Activated CD4-positive, alpha-beta T cell treated with anti-CD3 and anti-CD28 coated beads, Interleukin-2, amount 50 U/mL, for 24 hours (primary cell): Measurements from ENCODE around the gene CTSZ.
"Not testable (repeated sequence)": the region's sequence is repeated elsewhere in the genome, so short reads cannot be mapped to it uniquely, and the experiment has no call there.

Source experiments
- DNase-seq, 2 donors: peaks; one replicate each; pipeline ENCODE4 v3.0.0-alpha.2; 2020; ENCODE audit warnings: low read depth in 1 of 2, low spot score in 1 of 2

CTSZ gene

DNA sequence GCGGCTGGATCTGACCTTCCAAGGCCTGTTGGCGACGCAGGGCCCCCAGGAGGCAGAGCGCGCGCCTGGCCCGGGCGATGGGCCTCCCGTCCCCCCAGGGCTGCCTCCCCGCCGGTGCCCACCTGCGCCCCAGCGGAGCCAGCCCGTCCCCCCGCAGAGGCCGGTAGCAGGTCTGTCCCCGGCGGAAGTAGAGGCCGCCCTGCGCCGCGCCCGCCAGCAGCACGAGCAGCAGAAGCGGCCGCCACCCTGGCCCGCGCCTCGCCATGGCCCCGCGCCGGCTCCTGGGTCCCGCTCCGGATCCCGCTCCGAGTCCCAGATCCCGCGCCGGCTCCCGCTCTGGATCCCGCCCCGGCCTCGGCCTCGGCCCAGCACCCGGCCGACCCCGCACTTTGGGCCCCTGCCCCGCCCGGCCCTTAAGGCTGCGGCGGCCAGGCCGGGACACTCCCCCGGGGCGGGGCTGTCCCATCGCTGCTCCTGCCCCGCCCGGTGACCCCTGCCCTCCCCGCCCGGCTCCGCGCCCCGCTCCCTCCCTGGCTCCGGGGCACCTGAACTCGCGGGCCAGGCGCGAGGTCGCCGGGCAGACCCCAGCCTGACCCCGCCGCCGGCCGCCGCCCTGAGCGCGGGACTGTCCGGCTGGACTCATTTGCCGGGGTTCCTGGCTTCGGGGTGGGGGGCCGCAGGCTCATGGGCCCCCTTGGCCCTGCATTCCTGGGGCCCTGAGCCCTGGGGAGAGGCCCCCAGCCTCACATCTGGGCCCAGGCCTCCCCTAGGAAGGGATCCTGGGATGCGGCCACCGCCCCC is at the start of gene CTSZ:
Gene CTSZ, minus strand, starts transcription at position 391 of the 801 bp plus-strand sequence. Its CDS starts 126 bp downstream, at position 265.
- no peak for DNase-seq

DNA sequence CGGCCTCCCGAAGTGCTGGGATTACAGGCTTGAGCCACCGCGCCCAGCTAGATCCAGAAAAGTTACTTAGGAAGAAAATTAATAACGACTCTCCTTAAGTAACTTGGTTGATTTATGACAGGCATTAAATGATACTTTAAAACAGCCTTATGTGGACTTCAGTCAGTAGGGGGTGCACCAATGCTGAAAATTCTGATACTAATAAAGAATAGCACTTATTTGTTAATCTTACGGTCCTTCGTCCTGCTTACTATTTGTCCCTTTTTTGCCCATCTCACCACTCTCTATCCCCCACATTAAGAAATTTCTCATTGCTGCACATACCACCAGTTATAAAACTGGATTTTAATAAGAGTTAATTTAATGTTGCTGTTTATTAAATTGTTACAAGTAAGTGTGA is 48.2 kb upstream of the CTSZ start:
- DNase-seq: no peak

DNA sequence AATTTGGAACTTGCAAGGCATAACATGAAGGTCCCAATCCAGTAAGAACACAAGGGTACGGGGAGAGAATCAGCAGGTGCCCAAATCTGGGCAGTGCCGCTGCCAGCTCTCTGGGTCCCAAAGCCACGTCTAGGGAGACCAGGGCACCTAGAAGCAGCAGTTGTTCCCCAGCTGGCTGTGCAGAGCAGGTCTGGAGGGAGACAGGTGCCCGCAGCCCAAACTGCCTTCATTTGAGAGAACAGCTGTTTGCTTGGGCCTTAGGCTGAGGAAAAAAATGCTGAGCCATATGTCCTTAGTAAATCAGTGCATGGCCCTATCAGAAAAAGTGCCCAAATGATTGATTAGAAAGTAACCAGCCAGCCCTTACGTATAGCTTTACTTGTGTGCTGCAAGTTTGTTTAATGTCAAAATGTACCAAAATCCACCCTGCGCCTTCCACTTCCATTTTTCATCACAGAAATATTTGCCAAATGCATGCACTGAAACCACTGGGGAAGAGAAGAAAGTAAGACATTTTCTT is 44.7 kb upstream of the CTSZ start:
- DNase-seq: no peak

DNA sequence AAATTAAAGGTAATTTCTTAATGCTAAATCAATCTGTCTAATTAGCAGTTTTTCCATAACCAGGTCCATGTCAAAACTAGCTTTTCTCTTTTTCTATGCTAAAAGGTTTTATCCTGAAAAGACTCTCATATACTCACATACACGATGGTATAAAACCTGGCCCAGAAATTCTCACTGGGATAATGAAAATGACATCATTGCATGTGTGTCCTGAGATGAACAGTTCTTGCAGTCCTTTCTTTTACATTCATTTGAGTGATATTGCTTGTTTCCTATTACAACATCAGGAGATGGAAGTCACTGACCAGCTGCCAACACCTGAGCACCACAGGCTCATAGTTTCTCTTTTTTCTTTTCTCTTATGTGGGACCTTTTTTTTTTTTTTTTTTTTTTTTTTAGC is 43.4 kb upstream of the CTSZ start:
- DNase-seq: no peak

DNA sequence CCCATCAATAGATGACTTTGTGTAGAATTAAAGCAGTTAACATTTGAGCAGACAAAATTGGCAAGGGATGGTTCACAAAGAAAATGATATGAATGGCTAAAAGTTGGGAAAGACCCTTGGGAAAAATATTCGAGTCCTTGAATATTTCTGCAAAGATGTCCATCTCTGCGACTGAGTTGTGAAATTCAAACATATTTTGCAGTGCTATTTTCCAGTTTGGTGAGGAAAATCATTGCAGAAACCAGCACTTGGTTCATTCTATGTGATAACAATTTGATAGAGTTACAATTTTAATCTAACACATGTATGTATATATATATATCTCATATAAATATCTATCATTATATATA is 41.6 kb upstream of the CTSZ start:
- DNase-seq: no peak

DNA sequence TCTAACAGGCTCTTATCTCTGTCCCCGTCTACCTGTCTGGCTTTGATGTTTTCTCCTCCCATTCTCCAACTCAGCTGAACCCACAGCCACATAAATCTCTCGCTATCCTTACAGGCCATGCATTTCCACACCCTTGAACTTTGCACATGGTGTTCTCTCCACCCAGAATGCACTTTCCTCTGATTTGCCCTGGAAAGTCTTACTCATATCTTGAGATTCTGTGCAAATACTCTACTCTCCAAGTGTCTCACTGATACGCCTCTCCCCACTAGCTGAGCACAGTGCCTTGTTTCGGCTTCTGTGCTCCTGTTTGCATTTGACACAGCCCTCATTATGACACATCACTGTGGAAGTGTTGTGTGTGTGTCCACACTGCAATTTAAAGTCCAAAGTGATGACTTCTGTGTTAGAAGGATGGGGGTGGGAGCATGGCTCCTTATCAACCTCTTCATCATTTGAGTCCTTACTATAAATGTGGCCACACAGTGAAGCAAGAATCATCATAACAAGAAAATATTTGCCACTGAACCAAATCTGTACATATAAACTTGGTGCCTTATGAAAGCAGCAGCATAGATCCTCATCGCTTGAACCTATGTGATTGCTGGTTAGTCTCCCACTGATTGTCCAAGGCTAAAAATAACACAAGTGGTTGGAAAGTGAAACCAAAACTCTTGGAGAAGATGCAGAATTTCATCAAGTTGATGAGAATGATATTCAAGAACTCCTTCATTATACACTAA is 41.1 kb upstream of the CTSZ start:
- DNase-seq: no peak

DNA sequence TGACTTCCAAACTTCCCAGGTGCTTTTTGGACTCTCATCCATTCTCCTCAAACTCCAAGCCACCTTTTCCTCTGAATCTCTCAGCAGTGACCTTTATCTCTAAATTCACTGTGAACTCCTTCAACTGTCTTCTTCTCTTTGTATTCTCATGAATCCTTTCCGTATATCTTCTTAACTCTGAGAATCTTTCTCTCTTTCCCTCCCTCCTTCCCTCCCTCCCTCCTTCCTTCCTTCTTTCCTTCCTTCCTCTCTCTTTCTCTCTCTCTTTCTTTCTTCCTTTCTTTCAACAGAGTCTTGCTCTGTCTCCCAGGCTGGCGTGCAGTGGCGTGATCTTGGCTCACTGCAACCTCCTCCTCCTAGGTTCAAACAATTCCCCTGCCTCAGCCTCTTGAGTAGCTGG is 39.8 kb upstream of the CTSZ start:
- DNase-seq: no peak

DNA sequence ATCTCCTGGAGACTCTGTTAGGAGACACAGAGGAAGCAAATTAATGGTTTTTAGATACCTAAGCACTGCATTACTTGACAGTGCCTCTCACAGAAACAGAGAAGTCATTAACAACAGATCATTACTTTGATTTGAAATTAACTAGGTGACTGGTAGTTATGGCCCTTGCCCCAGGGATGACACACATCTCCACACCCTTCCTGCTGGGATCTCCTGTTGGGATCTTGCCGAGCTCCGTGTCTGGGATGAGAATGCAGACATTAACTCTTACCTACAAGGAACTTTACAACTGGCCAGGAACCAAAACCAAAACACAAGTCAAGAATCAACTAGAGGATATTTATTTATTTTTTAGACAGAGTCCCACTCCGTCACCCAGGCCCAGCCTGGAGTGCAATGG is 37.7 kb upstream of the CTSZ start:
- no peak for DNase-seq

DNA sequence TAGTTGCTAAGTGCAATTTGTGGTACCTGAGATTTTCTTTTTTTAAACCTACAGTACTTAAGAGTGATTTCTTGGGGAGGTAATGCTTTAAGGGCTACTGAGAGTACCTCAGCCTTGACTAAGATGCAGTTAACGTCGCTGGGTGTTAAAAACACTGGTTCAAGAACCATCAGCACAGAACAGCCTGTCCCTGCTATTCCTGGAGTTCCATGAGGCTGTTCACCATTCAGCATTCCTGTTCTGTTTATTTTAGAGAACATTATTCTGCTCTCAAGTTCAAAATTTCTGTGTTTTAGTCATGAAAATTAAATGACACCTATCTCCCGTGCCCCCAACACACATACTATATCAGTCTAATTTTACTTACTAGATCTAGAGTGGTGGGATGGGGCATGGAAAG is 37.2 kb upstream of the CTSZ start:
- no peak for DNase-seq

DNA sequence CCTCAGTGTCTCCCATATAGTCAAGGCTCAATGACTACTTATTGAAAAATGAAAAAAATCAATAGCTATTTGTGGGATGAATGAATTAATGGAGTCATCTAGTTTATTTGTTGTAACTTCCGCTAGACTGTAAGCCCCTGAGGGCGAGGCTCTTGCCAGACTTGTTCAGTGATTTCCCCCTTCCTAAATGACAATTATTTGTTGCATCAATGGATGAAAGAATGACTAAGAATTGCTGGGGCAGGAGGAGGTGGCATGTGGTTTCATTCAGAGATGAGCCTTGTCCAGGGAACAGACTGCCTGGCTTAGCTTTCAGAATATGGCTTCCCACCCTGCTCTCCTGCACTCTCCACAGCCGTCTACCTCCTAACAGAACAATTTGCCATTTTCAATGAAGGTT is 36.6 kb upstream of the CTSZ start:
- DNase-seq: no peak

DNA sequence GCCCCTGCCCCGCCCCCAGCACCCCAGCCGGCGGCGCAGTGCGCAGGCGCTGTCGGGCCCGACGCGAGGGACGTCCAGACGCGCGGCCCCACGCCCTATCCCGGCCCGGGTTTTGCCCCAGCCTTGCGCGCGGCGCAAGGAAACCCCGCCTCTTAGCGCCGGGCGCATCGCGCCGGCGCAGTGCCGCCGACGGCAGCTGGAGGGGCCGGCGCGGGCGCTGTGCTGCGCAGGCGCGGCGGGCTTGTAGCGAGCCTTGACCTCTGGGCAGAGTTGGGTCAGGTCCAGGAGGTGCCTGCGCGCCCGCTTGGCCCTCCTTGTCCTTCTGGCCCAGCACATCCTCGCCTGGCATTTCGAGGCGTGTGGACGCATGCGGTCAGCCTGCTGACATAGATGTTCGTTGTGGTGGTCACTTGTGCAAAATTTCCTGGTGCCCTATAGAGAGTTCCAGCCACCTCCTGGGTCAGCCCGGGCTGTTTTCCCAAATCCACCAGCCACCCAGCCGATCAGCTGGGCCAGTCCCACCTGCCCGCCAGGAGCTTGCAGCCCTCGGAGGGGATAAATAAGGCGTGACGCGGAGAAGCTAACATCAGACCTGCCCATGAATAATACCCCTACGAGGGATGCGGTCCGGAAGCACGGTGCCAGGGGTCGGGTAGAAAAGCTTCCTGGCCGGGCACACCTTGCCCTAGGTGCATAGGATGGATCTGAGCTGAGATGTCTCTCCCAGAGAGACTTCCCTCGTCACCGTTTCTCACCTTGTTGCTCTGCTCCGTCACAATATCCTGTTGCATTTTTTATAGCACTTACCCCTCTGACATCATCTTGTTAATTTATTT is 36.0 kb upstream of the CTSZ start:
- DNase-seq: peak; percentile 89 to 90

DNA sequence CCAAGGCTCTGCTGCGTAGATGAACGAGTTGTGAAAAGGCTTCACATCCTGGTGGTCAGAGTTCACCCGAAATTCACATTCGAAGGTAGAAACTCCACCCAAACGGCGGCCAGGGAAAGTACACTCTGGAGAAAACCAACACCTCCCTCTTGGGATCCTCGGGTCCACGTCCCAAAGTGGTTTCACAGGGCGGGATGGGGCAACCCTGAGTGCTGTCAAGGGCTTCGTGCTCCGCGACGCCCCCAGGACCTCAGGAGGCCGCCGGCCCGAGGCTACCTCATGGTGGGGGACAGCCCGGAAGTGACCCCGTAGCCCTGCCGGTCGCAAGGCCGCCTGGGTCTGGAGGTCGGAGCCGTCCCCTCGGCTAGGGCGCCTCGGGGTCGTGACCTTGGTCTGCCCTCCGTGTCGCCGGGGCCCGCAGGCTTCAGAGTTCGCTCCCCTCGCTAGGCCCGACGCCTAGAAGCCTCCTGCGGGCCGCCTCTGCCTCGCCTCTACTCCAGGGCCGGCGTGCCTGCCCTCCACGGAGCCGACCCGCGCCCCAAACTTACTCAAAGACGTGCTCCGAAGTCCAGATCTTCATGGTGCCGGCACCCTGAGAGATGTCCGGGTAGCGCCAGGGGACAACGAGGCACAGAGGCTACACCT is 35.2 kb upstream of the CTSZ start, which contains the start of gene PRELID3B:
Gene PRELID3B, minus strand, starts transcription at position 636 of the 645 bp plus-strand sequence. Its CDS starts 56 bp downstream, at position 580.
- DNase-seq: no peak

DNA sequence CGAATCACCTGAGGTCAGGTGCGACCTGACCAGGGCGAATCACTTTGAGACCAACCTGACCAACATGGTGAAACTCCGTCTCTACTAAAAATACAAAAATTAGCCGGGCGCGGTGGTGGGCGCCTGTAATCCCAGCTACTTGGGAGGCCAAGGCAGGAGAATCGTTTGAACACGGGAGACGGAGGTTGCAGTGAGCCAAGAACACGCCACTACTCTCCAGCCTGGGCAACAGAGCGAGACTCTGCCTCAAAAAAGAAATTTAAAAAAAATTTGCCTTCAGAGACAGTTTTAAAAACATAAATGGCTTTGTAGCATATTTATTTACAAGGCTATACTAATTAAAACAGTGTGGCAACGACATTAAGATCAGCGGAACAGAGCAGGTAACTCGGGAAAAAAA is 34.4 kb upstream of the CTSZ start:
- DNase-seq: not testable (repeated sequence)

DNA sequence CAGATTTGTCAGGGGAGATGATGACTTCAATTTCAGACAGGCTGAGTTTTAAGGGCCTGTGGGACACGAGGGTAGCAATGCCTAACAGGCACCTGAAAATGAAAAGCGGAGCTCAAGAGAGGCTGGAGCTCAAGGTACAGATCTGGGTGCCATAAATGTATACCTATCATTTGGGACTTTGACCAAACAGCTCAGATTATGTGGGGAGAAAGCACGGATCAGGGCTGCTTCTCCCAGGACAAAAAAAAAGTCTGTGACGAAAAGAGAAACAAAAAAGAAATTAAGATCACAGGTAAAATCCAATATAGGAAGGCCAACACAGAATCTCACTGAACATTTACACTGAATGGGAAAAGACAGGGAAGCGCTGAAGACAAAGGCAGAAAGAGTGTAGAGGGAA is 33.6 kb upstream of the CTSZ start:
- no peak for DNase-seq

DNA sequence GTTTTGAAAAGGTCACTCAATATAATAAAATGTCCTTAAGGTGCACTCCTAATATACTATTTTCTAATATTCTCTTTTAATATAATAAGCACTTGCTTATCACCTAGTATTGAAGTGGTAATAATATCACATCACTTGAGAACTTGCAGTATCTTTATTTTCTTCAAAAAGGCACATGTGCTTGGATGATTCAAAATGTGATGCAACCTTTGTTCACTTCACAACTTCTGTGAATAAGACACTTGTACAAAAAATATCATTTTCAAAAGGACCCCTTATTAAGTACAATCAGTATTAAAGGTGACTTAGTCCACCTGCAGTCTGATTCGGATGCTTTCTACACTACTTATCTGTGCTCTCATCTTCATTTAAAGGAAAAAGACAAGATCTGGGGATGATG is 32.2 kb upstream of the CTSZ start:
- no peak for DNase-seq

DNA sequence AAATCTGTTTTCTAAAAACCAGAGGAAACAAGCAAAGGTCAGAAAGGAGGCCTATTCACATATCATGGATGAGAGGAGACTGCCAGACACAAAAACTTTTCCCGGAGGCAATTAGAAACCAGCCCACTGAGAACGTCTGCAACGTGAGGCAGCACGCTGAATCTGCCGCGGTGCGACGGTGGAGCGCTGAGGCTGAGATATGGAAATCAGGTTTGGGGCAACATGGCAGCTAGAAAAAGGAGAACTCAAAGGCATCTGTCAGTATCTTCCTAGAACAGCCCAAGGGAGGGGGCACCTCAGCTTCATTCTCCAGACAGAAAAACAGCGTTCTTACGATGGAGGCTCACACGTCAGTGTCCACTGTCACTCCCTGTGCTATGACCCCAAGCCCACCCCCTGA is 30.3 kb upstream of the CTSZ start:
- DNase-seq: no peak

DNA sequence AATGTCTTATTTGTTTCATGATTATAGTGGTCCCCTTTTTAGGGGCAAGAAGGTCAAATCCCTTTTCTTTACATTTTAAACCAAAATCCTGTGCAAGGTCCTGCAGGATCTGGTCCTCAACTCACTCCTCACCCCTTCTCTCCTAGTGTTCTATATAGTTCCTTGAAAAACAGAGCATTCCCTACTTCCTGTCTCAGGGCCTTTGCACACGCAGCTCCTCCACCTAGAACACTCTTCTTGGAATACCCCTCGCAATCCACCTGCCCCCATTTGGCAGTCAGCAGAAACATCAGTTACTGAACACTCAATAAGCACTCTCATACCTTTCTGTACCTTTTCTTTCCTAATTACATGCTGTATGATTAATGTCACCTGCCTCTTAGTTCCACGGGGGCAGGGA is 28.3 kb upstream of the CTSZ start:
- DNase-seq: no peak

DNA sequence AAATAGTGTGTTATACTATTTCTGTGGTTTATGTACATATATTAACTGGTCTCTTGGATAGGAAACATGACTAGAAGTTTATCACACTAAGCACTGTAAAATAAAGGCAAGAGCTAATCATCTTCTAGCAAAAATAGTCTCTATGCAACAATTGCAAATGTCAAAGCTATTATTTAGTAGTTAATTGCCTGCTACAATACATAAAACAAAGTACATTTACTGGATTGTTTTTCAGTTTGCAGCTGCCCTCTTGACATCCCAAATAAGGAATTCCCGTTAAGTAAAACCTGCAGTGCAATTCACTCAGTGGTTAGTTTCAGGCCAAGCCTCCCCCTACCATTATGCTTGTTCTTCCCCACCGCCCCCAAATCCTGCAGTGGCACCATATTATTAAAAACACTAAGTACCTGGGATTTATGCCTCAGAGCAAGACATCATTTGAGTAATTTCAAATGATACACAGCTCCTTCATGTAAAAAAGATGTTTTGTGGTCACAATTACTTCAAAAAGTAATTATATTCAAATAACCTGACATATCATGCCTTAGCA is 26.6 kb upstream of the CTSZ start:
- DNase-seq: no peak

DNA sequence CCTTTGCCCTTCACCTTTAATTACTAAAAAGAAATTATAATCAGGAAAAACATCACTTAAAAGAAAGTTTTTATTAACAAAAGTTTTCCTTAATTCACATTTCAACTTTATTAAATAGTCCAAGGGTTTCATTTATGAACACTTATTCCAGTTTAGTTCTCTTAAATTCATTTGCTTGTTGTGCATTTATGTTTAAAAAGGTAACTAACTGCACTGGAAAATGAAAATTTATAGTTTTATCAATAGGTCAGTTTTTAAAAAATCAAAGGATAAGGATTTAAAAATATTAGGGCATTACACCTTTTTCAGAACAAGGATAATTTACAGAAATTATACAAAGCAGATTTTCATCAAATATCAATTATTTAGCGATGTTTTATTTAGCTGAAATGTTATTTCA is 26.0 kb upstream of the CTSZ start:
- DNase-seq: no peak

DNA sequence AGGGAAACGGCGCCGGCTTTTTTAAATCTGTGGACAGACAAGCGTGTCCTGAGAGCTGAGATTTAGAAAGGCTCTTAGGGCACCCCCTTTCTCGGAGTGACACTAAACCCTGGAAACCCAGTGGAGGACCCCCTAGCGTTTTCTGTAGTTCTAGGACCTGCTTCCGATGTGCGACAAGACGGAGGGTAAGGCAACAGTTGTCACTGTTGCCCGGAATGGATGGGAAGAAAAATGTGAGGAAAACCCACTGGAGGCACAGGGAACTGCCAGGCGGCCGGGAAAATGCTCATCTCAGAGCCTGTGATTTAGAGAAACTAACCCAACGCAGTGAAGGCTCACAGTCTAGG is 25.6 kb upstream of the CTSZ start:
- no peak for DNase-seq
